ENCODE results near the gene HPSE. TPM values are rescaled to one million over a fixed set of nuclear protein-coding genes. Genes with fewer than 3 reads are reported as not detected.

The HPSE gene
- total RNA-seq (2014; rRNA removed; shearing (Covaris generic); ENCODE audit: low replicate concordance), result 1.6 and 2.9 TPM in 2 replicates

DNA sequence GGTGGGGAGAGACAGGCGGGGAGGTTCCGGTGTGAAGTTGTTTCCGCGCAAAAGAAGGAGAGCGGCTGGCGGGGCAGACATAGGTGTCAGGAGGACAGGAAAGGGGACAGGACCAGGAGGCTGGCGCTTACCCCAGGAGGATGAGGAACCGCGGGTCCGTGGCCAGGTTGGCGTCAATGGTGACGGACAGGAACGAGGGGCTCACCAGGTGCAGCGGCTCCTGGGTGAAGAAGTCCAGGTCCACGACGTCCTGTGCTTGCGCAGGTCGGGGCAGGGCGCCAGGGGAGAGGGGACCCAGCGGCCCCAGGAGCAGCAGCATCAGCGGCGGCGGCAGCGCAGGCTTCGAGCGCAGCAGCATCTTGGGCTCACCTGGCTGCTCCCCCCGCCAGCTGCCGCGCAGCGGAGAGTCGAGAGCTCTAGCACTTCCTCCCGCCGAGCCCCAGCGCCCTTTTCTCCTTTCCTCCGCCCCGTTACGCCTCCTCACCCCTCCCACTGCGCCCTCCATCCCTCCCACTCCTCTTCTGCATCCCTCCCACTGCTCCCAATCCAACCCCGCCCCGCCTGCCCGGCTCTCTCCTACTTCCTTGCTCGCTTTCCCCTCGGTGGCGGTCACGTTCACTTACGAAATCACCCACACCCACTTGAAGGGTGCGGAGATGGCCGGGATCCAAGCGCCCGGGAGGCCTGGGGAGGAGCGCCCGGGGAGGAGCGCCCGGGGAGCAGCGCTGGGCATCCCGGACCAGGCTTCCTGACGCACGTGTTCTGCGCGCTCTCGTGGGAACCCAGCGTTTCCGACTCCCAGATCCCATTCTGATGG lies at the start of gene HPSE:
TSS of gene HPSE (minus strand) at position 424 of the 817 bp plus-strand sequence. CDS start at position 358, 66 bp downstream.
- DNase-seq (ENCODE audit: low read depth), result peak; percentile 92
- in situ Hi-C loops (cut with HindIII; ENCODE audit: low pct_unique_long_range_greater_than_20kb, low sequenced_read_pairs), result no loop called here

DNA sequence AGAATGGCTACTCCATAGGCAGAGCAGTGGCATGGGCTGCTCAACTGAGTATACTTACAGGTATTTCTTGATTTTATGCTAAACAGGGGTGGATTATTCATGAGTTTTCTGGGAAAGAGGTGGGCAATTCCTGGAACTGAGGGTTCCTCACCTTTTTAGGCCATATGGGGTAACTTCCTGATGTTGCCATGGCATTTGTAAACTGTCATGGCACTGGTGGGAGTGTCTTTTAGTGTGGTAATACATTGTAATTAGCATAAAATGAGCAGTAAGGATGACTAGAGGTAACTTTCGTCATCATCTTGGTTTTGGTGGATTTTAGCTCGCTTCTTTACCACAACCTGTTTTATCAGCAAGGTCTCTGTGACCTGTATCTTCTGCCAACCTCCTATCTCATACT lies 48.2 kb upstream of the HPSE start:
- no peak for DNase-seq (ENCODE audit: low read depth)
- in situ Hi-C loops (cut with HindIII; ENCODE audit: low pct_unique_long_range_greater_than_20kb, low sequenced_read_pairs), result no loop called here

DNA sequence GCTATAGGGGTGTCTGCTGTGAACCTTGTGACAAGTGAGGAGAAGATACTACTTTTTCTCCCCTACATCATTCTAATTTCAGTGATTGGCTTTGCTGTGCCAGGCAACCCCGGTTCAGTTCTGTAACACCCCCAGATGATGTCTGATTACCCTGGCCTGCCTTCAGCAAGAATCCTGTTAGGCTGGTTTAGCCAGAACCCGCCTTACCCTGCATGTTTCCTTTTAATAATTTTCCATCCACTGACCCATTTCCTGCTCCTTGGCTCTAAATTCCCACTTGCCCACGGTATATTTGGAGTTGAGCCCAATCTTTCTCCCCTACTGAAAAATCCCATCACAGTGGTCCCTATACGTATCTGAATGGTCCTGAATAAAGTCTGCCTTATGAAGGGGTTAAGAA lies 46.5 kb upstream of the HPSE start:
- in situ Hi-C loops (cut with HindIII; ENCODE audit: low pct_unique_long_range_greater_than_20kb, low sequenced_read_pairs), result no loop called here
- no peak for DNase-seq (ENCODE audit: low read depth)

DNA sequence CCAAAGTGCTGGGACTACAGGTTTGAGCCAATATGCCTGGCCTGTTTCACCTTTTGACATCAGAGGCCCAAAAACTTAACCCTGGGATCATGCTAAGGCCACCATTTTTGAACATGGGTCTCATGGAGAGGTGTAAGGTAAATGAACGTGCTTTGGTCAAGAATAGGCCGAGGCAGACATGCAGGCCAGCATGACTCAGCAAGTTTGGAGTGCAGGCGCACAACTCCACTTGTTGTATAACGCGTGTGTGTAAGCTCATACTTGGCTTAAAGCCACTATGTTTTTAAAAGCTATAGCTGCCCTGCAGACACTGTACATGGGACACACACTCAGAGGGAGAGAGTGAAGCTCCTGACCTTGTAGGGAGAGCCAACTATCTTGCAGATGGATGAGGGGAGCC lies 43.8 kb upstream of the HPSE start:
- DNase-seq (ENCODE audit: low read depth), result peak; percentile 15
- in situ Hi-C loops (cut with HindIII; ENCODE audit: low pct_unique_long_range_greater_than_20kb, low sequenced_read_pairs), result no loop called here

GRCh38 chr4:83372931-83373330 lies 38.3 kb upstream of the HPSE start:
- in situ Hi-C loops (cut with HindIII; ENCODE audit: low pct_unique_long_range_greater_than_20kb, low sequenced_read_pairs), result no loop called here
- no peak for DNase-seq (ENCODE audit: low read depth)

DNA sequence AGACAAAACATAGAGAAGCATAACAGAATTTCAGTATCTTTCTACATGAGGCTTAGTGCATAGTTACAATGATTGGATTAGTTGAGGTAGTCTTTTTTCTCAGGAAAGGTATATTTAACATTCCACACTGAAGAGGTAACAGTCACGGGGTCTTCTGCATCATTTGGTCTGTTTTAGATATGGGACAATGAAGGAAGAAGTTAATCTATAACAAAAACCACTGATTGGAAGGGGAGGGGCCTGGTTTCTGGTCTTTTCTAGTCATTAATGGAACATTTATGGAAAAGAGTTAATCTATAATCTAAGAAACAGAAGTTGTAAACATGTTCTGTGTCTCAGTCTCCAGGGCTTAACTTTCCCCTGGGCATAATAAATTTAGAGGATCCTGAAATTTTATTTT lies 37.3 kb upstream of the HPSE start:
- in situ Hi-C loops (cut with HindIII; ENCODE audit: low pct_unique_long_range_greater_than_20kb, low sequenced_read_pairs), result no loop called here
- no peak for DNase-seq (ENCODE audit: low read depth)

GRCh38 chr4:83371235-83371634 lies 36.6 kb upstream of the HPSE start:
- in situ Hi-C loops (cut with HindIII; ENCODE audit: low pct_unique_long_range_greater_than_20kb, low sequenced_read_pairs), result no loop called here
- no peak for DNase-seq (ENCODE audit: low read depth)

DNA sequence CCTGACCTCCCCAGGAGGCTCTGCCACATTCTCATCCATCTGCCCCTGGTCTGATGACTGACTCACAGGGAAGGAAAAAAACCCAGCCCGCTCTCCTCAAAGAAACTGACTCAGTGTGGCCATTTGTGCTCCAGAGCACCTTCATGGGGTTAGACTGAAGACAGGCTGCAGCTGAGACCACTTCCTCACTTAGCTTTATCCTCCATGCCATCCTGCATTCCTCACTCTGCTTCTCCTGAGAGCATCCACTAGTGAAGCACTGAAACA lies 35.9 kb upstream of the HPSE start:
- in situ Hi-C loops (cut with HindIII; ENCODE audit: low pct_unique_long_range_greater_than_20kb, low sequenced_read_pairs), result no loop called here
- no peak for DNase-seq (ENCODE audit: low read depth)

DNA sequence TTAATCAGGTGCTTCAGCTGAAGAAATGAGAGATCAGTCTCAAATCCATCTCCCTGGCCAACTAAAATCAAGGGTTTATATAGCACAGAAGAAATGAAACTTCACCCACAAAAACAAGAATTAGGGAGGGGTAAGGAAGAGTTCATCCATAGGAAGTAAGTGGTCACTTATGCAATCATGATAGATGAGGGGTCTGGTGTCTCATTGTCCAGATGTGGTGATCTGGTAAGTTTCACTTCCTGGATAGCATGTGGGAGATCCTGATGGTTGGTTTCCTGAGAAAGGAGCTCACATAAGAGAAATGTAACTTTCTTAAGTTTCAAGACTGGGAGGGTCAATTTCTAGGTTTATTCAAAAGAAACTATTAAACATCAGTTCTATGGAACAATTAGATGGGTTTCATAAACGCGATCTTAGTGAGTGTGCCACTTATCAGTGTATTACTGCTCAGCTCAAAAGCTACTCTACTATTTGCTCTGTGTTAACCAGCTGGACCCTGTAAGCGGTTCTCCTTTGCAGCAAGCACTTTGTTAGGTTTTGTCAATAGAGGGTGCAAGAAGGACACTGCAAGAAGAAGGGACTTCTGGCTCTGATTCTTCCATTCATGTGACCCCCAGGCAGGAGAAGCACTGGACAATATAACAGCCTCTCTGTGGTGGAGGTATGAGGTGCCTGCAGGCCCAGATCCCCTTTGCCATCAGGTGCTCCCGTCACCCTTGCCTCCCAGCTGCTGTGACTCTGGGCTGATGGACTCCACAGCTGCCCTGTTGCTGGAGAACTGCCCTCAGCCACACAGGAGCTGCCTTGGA lies 35.4 kb upstream of the HPSE start:
- no peak for DNase-seq (ENCODE audit: low read depth)
- in situ Hi-C loops (cut with HindIII; ENCODE audit: low pct_unique_long_range_greater_than_20kb, low sequenced_read_pairs), result no loop called here

DNA sequence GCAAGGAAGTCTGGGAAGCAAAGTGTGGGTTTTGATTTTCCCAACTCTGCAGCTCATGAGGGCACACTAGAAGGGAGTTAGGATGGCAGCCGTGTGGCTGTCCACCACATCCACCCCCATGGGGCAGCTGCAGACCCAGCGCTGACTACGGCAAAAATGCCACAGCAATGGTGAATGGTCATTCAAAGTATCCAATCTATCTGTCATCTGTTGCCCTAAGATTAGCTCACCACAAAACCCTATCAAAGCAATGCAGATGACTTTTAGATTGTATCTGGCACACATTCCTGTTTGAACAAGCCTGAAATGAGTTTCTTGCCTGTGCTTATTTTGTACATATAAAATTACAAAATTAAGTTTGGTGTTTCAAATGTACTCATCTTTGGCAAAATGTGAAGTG lies 29.7 kb upstream of the HPSE start:
- DNase-seq (ENCODE audit: low read depth), result no peak
- in situ Hi-C loops (cut with HindIII; ENCODE audit: low pct_unique_long_range_greater_than_20kb, low sequenced_read_pairs), result no loop called here

- in situ Hi-C loops (cut with HindIII; ENCODE audit: low pct_unique_long_range_greater_than_20kb, low sequenced_read_pairs), result no loop called here
- DNase-seq (ENCODE audit: low read depth), result peak; percentile 30
Observed at GRCh38 chr4:83362492-83363329, 28.1 kb upstream of the HPSE start.

- no peak for DNase-seq (ENCODE audit: low read depth)
- in situ Hi-C loops (cut with HindIII; ENCODE audit: low pct_unique_long_range_greater_than_20kb, low sequenced_read_pairs), result no loop called here
Observed at GRCh38 chr4:83361416-83362103, 26.9 kb upstream of the HPSE start.

DNA sequence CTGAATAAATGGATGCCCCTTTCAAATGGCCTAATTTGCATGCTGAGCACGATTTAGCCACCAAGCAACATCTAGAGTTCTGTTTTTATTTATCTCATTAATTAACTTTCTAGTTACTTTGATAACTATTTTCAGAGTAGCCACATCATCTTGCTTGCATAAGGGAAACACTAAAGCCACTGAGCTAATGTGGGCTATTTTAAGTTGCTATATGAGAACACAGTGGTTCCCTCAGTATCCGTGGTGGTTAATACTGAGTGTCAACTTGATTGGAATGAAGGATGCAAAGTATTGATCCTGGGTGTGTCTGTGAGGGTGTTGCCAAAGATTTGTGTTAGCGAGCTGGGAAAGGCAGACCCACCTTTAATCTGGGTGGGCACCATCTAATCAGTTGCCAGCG lies 25.4 kb upstream of the HPSE start:
- in situ Hi-C loops (cut with HindIII; ENCODE audit: low pct_unique_long_range_greater_than_20kb, low sequenced_read_pairs), result no loop called here
- no peak for DNase-seq (ENCODE audit: low read depth)

- DNase-seq (ENCODE audit: low read depth), result peak; percentile 35
- in situ Hi-C loops (cut with HindIII; ENCODE audit: low pct_unique_long_range_greater_than_20kb, low sequenced_read_pairs), result no loop called here
Observed at GRCh38 chr4:83358410-83358809, 23.8 kb upstream of the HPSE start.

DNA sequence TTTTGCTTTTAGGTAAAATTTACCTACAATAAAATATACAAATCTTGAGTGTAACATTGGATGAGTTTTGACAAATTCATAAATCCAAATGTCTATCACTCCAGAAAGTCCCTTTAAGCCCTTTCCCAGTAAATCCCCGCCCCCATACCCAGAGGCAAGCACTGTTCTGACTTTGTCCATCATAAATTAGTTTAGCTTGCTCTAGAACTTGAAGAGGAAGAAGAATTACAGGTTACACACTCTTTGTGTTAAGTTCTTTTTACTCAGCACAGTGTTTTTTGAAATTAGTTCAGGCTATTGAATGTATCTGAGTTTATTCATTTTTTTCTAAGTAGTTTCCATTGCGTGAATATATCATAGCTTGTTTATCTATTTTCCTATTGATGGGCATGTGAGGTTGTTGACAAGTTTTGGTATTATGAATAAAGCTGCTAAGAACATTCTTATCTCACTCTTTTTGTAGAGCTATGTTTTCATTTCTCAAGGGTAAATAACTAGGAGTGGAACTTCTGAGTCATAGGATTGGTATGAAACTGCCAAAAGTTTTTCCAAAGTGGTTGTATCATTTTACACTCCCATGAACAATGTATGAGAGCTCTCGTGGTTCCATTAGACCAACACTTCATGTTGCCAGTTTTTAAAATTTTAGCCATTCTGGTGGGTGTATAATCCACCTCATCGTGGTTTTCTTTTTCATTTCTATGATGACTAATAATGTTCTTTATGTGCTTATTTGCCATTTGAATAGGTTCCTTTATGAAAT lies 22.4 kb upstream of the HPSE start:
- DNase-seq (ENCODE audit: low read depth), result peak; percentile 60
- in situ Hi-C loops (cut with HindIII; ENCODE audit: low pct_unique_long_range_greater_than_20kb, low sequenced_read_pairs), result no loop called here

GRCh38 chr4:83353516-83353915 lies 18.9 kb upstream of the HPSE start:
- no peak for DNase-seq (ENCODE audit: low read depth)
- in situ Hi-C loops (cut with HindIII; ENCODE audit: low pct_unique_long_range_greater_than_20kb, low sequenced_read_pairs), result no loop called here

GRCh38 chr4:83348074-83348473 lies 13.4 kb upstream of the HPSE start:
- in situ Hi-C loops (cut with HindIII; ENCODE audit: low pct_unique_long_range_greater_than_20kb, low sequenced_read_pairs), result no loop called here
- no peak for DNase-seq (ENCODE audit: low read depth)

- in situ Hi-C loops (cut with HindIII; ENCODE audit: low pct_unique_long_range_greater_than_20kb, low sequenced_read_pairs), result no loop called here
- no peak for DNase-seq (ENCODE audit: low read depth)
Observed at GRCh38 chr4:83342476-83342875, 7.8 kb upstream of the HPSE start.

Measured in Caki2 (cell line).